HCT116 (cell line): ENCODE measurements around the gene NPR3.

ENCODE experiments used
- ATF3 ChIP-seq: IDR thresholded peaks from 2 replicates; pipeline ENCODE4 v1.6.1; 2012
- CEBPB ChIP-seq: IDR thresholded peaks from 2 replicates; pipeline ENCODE4 v1.6.1; 2012; ENCODE audit warnings: low read depth
- CTCF ChIP-seq, 3 experiments: fragments of 200-600 bp in 1 of 3; sonication (generic) in 1 of 3; IDR thresholded peaks in 2 of 3; conservative IDR thresholded peaks in 1 of 3; 2 replicates each; pipeline ENCODE4 v1.5.1; 2012 to 2017; ENCODE audit warnings: low read depth in 2 of 3, low read length in 2 of 3, antibody characterized with exemption in 1 of 3, borderline replicate concordance in 1 of 3, control low read depth in 1 of 3, mild to moderate bottlenecking in 1 of 3, mixed read lengths in 1 of 3, mixed run types in 1 of 3, moderate library complexity in 1 of 3; ENCODE audit not compliant: insufficient read depth in 1 of 3
- ELF1 ChIP-seq: IDR thresholded peaks from 2 replicates; pipeline ENCODE4 v1.6.1; 2012; ENCODE audit warnings: low read depth, borderline replicate concordance
- EZH2 ChIP-seq: fragments of 200-600 bp; sonication (generic); IDR thresholded peaks from 2 replicates; pipeline ENCODE4 v1.6.1; 2017; ENCODE audit warnings: antibody characterized with exemption, mixed run types
- EZH2phosphoT487 ChIP-seq: fragments of 200-600 bp; IDR thresholded peaks from 2 replicates; pipeline ENCODE4 v1.6.1; 2018; ENCODE audit warnings: antibody characterized with exemption, borderline replicate concordance
- FOSL1 ChIP-seq: IDR thresholded peaks from 2 replicates; pipeline ENCODE4 v1.6.1; 2012; ENCODE audit warnings: low read depth
- JUND ChIP-seq: IDR thresholded peaks from 2 replicates; pipeline ENCODE4 v1.6.1; 2012
- MAX ChIP-seq: IDR thresholded peaks from 2 replicates; pipeline ENCODE4 v1.6.1; 2012
- POLR2A ChIP-seq: IDR thresholded peaks from 2 replicates; pipeline ENCODE4 v1.7.0; 2011; ENCODE audit warnings: borderline replicate concordance; ENCODE audit not compliant: insufficient read depth, insufficient read length; ENCODE audit errors: extremely low read depth
- RAD21 ChIP-seq: IDR thresholded peaks from 2 replicates; pipeline ENCODE4 v1.6.1; 2012; ENCODE audit warnings: low read depth, mild to moderate bottlenecking
- SIN3A ChIP-seq: IDR thresholded peaks from 2 replicates; pipeline ENCODE4 v1.6.1; 2012; ENCODE audit warnings: low read depth
- YY1 ChIP-seq: IDR thresholded peaks from 2 replicates; pipeline ENCODE4 v1.6.1; 2011; ENCODE audit warnings: low read length, low read depth, moderate library complexity, mild to moderate bottlenecking; ENCODE audit not compliant: insufficient replicate concordance; ENCODE audit errors: extremely low read depth
- ZBTB33 ChIP-seq: IDR thresholded peaks from 2 replicates; pipeline ENCODE4 v1.6.1; 2011; ENCODE audit warnings: mild to moderate bottlenecking, low read length, moderate library complexity; ENCODE audit not compliant: insufficient replicate concordance; ENCODE audit errors: extremely low read depth

- TF ChIP-seq CTCF (IDR thresholded peaks at IDR 0.05 in 2 of 3, conservative IDR thresholded peaks at IDR 0.05 in 1 of 3; ENCODE audit: borderline replicate concordance in 1 of 3, insufficient read depth in 1 of 3, low read depth in 2 of 3, low read length in 2 of 3) (no peak), POLR2A (no peak), MAX (no peak), SIN3A (no peak), JUND (no peak), ATF3 (no peak), CEBPB (no peak), EZH2 (no peak), ZBTB33 (no peak), ELF1 (no peak), RAD21 (no peak), YY1 (no peak), EZH2phosphoT487 (no peak), FOSL1 (no peak)
Measured at GRCh38 chr5:32722957-32723356, 11.8 kb downstream of the NPR3 start.
